MM.1S (cell line): ENCODE data around the gene CDH4.

Experiments used
- DNase-seq: peaks from one replicate; pipeline ENCODE4 v3.0.0-alpha.2; 2015
- H2AFZ ChIP-seq: fragments of 300-600 bp; sonication (generic); 2 replicates; pipeline ENCODE4 v1.6.0; 2016; ENCODE audit warnings: antibody characterized with exemption, low read length
- H3F3A ChIP-seq: fragments of 300-600 bp; sonication (generic); 2 replicates; pipeline ENCODE4 v1.6.1; 2016; ENCODE audit warnings: mild to moderate bottlenecking, antibody characterized with exemption, low read length, moderate library complexity, mixed read lengths; ENCODE audit not compliant: insufficient read depth
- H3K27ac ChIP-seq: fragments of 300-600 bp; sonication (generic); 2 replicates; pipeline ENCODE4 v1.5.1; 2016; ENCODE audit warnings: mild to moderate bottlenecking, low read length
- H3K27me3 ChIP-seq: fragments of 300-600 bp; sonication (generic); replicated peaks from 2 replicates; pipeline ENCODE4 v1.6.0; 2016; ENCODE audit warnings: low read length; ENCODE audit not compliant: insufficient read depth
- H3K36me3 ChIP-seq: fragments of 300-600 bp; sonication (generic); replicated peaks from 2 replicates; pipeline ENCODE4 v1.6.1; 2016; ENCODE audit warnings: mild to moderate bottlenecking, low read length, mixed read lengths; ENCODE audit not compliant: insufficient read depth
- H3K4me1 ChIP-seq: fragments of 300-600 bp; sonication (generic); 2 replicates; pipeline ENCODE4 v1.6.1; 2016; ENCODE audit warnings: low read length, mixed read lengths
- H3K4me2 ChIP-seq: fragments of 300-600 bp; sonication (generic); 2 replicates; pipeline ENCODE4 v1.6.0; 2016; ENCODE audit warnings: low read depth, low read length
- H3K4me3 ChIP-seq: fragments of 300-600 bp; sonication (generic); 2 replicates; pipeline ENCODE4 v1.5.1; 2016; ENCODE audit warnings: low read length, mixed read lengths
- H3K79me2 ChIP-seq: fragments of 300-600 bp; sonication (generic); 2 replicates; pipeline ENCODE4 v1.6.1; 2016; ENCODE audit warnings: mixed run types, low read length, mixed read lengths
- H3K9ac ChIP-seq: fragments of 300-600 bp; sonication (generic); 2 replicates; pipeline ENCODE4 v1.6.1; 2016; ENCODE audit warnings: low read length, mixed read lengths
- H3K9me2 ChIP-seq: fragments of 300-600 bp; sonication (generic); replicated peaks from 2 replicates; pipeline ENCODE4 v1.6.1; 2016; ENCODE audit warnings: mild to moderate bottlenecking, low read length, mixed read lengths; ENCODE audit not compliant: insufficient read depth
- H3K9me3 ChIP-seq: fragments of 300-600 bp; sonication (generic); replicated peaks from 2 replicates; pipeline ENCODE4 v1.6.1; 2016; ENCODE audit warnings: mild to moderate bottlenecking, low read length, mixed read lengths; ENCODE audit not compliant: insufficient read depth
- H4K20me1 ChIP-seq: fragments of 300-600 bp; sonication (generic); 2 replicates; pipeline ENCODE4 v1.6.1; 2016; ENCODE audit warnings: mild to moderate bottlenecking, low read length, moderate library complexity, mixed read lengths; ENCODE audit not compliant: insufficient read depth
- CTCF ChIP-seq: fragments of 300-600 bp; sonication (generic); IDR thresholded peaks from 2 replicates; pipeline ENCODE4 v1.5.1; 2016; ENCODE audit warnings: antibody characterized with exemption, low read length, mixed read lengths
- EZH2 ChIP-seq: fragments of 300-600 bp; sonication (generic); optimal IDR thresholded peaks from 2 replicates; pipeline ENCODE3; 2017; ENCODE audit warnings: low read depth, mild to moderate bottlenecking, antibody characterized with exemption, low read length, mixed read lengths
- EZH2phosphoT487 ChIP-seq: fragments of 300-600 bp; sonication (generic); IDR thresholded peaks from 2 replicates; pipeline ENCODE4 v1.6.1; 2018; ENCODE audit warnings: antibody characterized with exemption, low read length

Gene CDH4

GRCh38 chr20:61299104-61299503 is 47.0 kb downstream of the CDH4 start:
- Histone ChIP-seq H3K79me2 (no peaks in the 10 kb centered on the region), H3F3A (no peaks in the 10 kb centered on the region), H3K9ac (no peak overlapping the region), H3K27me3 (peaks cover 71% of the 10 kb centered on the region), H3K9me2 (no peaks in the 10 kb centered on the region), H3K4me2 (no peak overlapping the region), H3K4me3 (no peak overlapping the region), H3K36me3 (no peaks in the 10 kb centered on the region), H3K9me3 (no peaks in the 10 kb centered on the region), H2AFZ (no peak overlapping the region), H3K27ac (no peak overlapping the region), H4K20me1 (no peaks in the 10 kb centered on the region), H3K4me1 (no peaks in the 10 kb centered on the region)
- no peak for DNase-seq
- TF ChIP-seq EZH2 (no peak), CTCF (no peak), EZH2phosphoT487 (no peak)

GRCh38 chr20:61299618-61300017 is 47.6 kb downstream of the CDH4 start:
- Histone ChIP-seq H4K20me1 (no peaks in the 10 kb centered on the region), H3K9ac (no peak overlapping the region), H3K9me2 (no peaks in the 10 kb centered on the region), H3F3A (no peaks in the 10 kb centered on the region), H3K4me1 (no peaks in the 10 kb centered on the region), H3K9me3 (no peaks in the 10 kb centered on the region), H3K27me3 (peaks cover 76% of the 10 kb centered on the region), H3K79me2 (no peaks in the 10 kb centered on the region), H3K4me2 (no peak overlapping the region), H3K4me3 (no peak overlapping the region), H3K27ac (no peak overlapping the region), H3K36me3 (no peaks in the 10 kb centered on the region), H2AFZ (no peak overlapping the region)
- no peak for TF ChIP-seq CTCF
- TF ChIP-seq EZH2phosphoT487 = no peak
- TF ChIP-seq EZH2 = no peak
- DNase-seq = no peak

- Histone ChIP-seq H3K9me3 (no peaks in the 10 kb centered on the region), H3K27me3 (peaks cover 78% of the 10 kb centered on the region), H2AFZ (no peak overlapping the region), H3K4me3 (no peak overlapping the region), H3K27ac (no peak overlapping the region), H3F3A (no peaks in the 10 kb centered on the region), H3K9ac (no peak overlapping the region), H3K4me1 (no peaks in the 10 kb centered on the region), H3K79me2 (no peaks in the 10 kb centered on the region), H4K20me1 (no peaks in the 10 kb centered on the region), H3K36me3 (no peaks in the 10 kb centered on the region), H3K4me2 (no peak overlapping the region), H3K9me2 (no peaks in the 10 kb centered on the region)
- TF ChIP-seq EZH2phosphoT487 (no peak), EZH2 (no peak), CTCF (no peak)
- no peak for DNase-seq
These were observed 48.2 kb downstream of the CDH4 start for GRCh38 chr20:61300293-61300692.

GRCh38 chr20:61300709-61301108 is 48.6 kb downstream of the CDH4 start:
- Histone ChIP-seq H4K20me1 (no peaks in the 10 kb centered on the region), H3K9me3 (no peaks in the 10 kb centered on the region), H2AFZ (no peak overlapping the region), H3K36me3 (no peaks in the 10 kb centered on the region), H3K9me2 (no peaks in the 10 kb centered on the region), H3K4me3 (no peak overlapping the region), H3K4me1 (no peaks in the 10 kb centered on the region), H3K79me2 (no peaks in the 10 kb centered on the region), H3K4me2 (no peak overlapping the region), H3K27me3 (peaks cover 78% of the 10 kb centered on the region), H3K27ac (no peak overlapping the region), H3F3A (no peaks in the 10 kb centered on the region), H3K9ac (no peak overlapping the region)
- DNase-seq = no peak
- TF ChIP-seq EZH2phosphoT487 (no peak), CTCF (no peak), EZH2 (no peak)
